HepG2 (cell line): ENCODE data around the gene BAZ1B. TPM values are rescaled to one million over a fixed set of nuclear protein-coding genes. Genes with fewer than 3 reads are reported as not detected.

Source experiments
- ATAD3A ChIP-seq: sonication (generic); formaldehyde crosslinking; IDR thresholded peaks from 2 replicates; pipeline ENCODE4 v1.4.0; 2020; ENCODE audit warnings: missing genetic modification reagents
- DZIP1 ChIP-seq: sonication (generic); formaldehyde crosslinking; IDR thresholded peaks from 2 replicates; pipeline ENCODE4 v1.5.0; 2020; ENCODE audit warnings: mild to moderate bottlenecking, missing genetic modification reagents
- E2F2 ChIP-seq: sonication (generic); formaldehyde crosslinking; IDR thresholded peaks from 2 replicates; pipeline ENCODE4 v1.4.0; 2020; ENCODE audit warnings: missing genetic modification reagents, borderline replicate concordance
- FOXK2 ChIP-seq: fragments of 450-650 bp; IDR thresholded peaks from 2 replicates; pipeline ENCODE4 v1.6.1; 2016
- HCFC1 ChIP-seq: fragments of 150-350 bp; IDR thresholded peaks from 2 replicates; pipeline ENCODE4 v1.6.1; 2014; ENCODE audit warnings: low read depth, low read length
- HOMEZ ChIP-seq: IDR thresholded peaks from 2 replicates; pipeline ENCODE4 v1.6.1; 2016; ENCODE audit warnings: low read depth
- NFYC ChIP-seq: IDR thresholded peaks from 2 replicates; pipeline ENCODE4 v1.6.1; 2016; ENCODE audit warnings: missing genetic modification reagents, missing compliant biosample characterization
- NONO ChIP-seq, 2 experiments: fragments of 450-650 bp in 1 of 2; sonication (generic) in 1 of 2; formaldehyde crosslinking in 1 of 2; IDR thresholded peaks in 1 of 2; conservative IDR thresholded peaks in 1 of 2; 2 replicates each; pipeline versions ENCODE4 v1.6.1 to v1.8.0; 2017 to 2022; ENCODE audit warnings: mild to moderate bottlenecking in 1 of 2, missing genetic modification reagents in 1 of 2, moderate library complexity in 1 of 2
- RBFOX2 ChIP-seq: fragments of 200-400 bp; formaldehyde crosslinking; IDR thresholded peaks from 2 replicates; pipeline ENCODE4 v1.6.1; 2017; ENCODE audit warnings: low read depth, mild to moderate bottlenecking, low read length
- ZHX1 ChIP-seq: sonication (generic); formaldehyde crosslinking; IDR thresholded peaks from 2 replicates; pipeline ENCODE4 v1.8.1; 2022; ENCODE audit warnings: low read depth, mild to moderate bottlenecking, missing genetic modification reagents
- ZNF296 ChIP-seq: sonication (generic); formaldehyde crosslinking; conservative IDR thresholded peaks from 2 replicates; pipeline ENCODE4 v1.5.0; 2020; ENCODE audit warnings: mild to moderate bottlenecking, missing genetic modification reagents
- ZNF460 ChIP-seq: sonication (generic); formaldehyde crosslinking; IDR thresholded peaks from 2 replicates; pipeline ENCODE4 v1.5.1; 2020; ENCODE audit warnings: missing genetic modification reagents, mild to moderate bottlenecking, borderline replicate concordance
- ZNF703 ChIP-seq: sonication (generic); formaldehyde crosslinking; IDR thresholded peaks from 2 replicates; pipeline ENCODE4 v1.5.1; 2020; ENCODE audit warnings: missing genetic modification reagents, mild to moderate bottlenecking, moderate library complexity, borderline replicate concordance
- polyA plus RNA-seq, 8 experiments: library from polyadenylated mRNA; depleted of rRNA in 3 of 8; stranded (reverse) in 7 of 8; unstranded in 1 of 8; fragments of >200 nt; fragmentation: Illumina TruSeq in 4 of 8; extraction: Trizol in 4 of 8; gene quantifications; 2 replicates each; pipeline versions ENCODE4 v1.2.1 to v1.2.3, GENCODE V29; 2011 to 2016; ENCODE audit warnings: low read depth in 4 of 8, missing spikeins in 1 of 8, mixed read lengths in 1 of 8; ENCODE audit not compliant: insufficient read depth in 1 of 8
- total RNA-seq, 5 experiments: library from RNA; depleted of rRNA; stranded (reverse); fragments of >200 nt; fragmentation: Illumina TruSeq; extraction: Trizol; gene quantifications; 2 replicates each; pipeline ENCODE4 v1.2.3, GENCODE V29; 2016; ENCODE audit warnings: low read depth in 1 of 5

BAZ1B gene
- total and polyA plus RNA-seq, 2 of the 13 experiments (the other 11 are each of a cell fraction or from before 2014, with no cell fraction given): 18.6 to 69.4 TPM

GRCh38 chr7:73522105-73522872, at the start of gene BAZ1B (continued):
- TF ChIP-seq ZHX1 (no peak), ATAD3A (no peak), ZNF703 (CRISPR knock-in tag) (no peak; the same call in 1 of the 2 replicates), NFYC (CRISPR knock-in tag) (peak; percentile 98), FOXK2 (no peak), DZIP1 (CRISPR knock-in tag) (no peak), E2F2 (CRISPR knock-in tag) (0 out of 2 replicates have a peak, but pooled peaks have one; percentile 56), NONO (IDR thresholded peaks at IDR 0.05) (no peak), NONO (CRISPR knock-in tag; conservative IDR thresholded peaks at IDR 0.05) (0 out of 2 replicates have a peak, but pooled peaks have one; percentile 34), HCFC1 (no peak), ZNF460 (CRISPR knock-in tag) (no peak; the same call in 1 of the 2 replicates), HOMEZ (CRISPR knock-in tag) (no peak), ZNF296 (CRISPR knock-in tag) (no peak), RBFOX2 (peak; percentile 92)
